ENCODE results near the gene AKR1E2.

The AKR1E2 gene

GRCh38 chr10:4830551-4830950 is 4.5 kb downstream of the AKR1E2 start:
- H3K9me2 ChIP-seq (replicated peaks; ENCODE audit: control insufficient read depth, low read length), result no peaks in the 10 kb centered on the region
- TF ChIP-seq CTCF (IDR thresholded peaks at IDR 0.05; ENCODE audit: low read depth, low read length, poor library complexity, severe bottlenecking) (no peak), EZH2phosphoT487 (IDR thresholded peaks at IDR 0.05; ENCODE audit: borderline replicate concordance, low read length) (no peak)
- no peak overlapping the region for H3K4me2 ChIP-seq (ENCODE audit: low read length)
- no peak overlapping the region for H3K27ac ChIP-seq (ENCODE audit: low read depth, low read length)
- no peaks in the 10 kb centered on the region for H3K36me3 ChIP-seq (ENCODE audit: control insufficient read depth, low read length)
- H3F3A ChIP-seq (ENCODE audit: control insufficient read depth, insufficient read depth), result no peaks in the 10 kb centered on the region
- H3K4me1 ChIP-seq (ENCODE audit: control insufficient read depth, low read length), result no peaks in the 10 kb centered on the region
- no peak overlapping the region for H3K4me3 ChIP-seq (ENCODE audit: low read length)
- no peaks in the 10 kb centered on the region for H3K9me3 ChIP-seq (ENCODE audit: control insufficient read depth, insufficient read depth, low read length)
- H3K79me2 ChIP-seq (ENCODE audit: control insufficient read depth, low read length), result no peaks in the 10 kb centered on the region
- 0 out of 2 replicates have a peak, but pooled peaks cover 2% of the 10 kb centered on the region for H3K27me3 ChIP-seq (ENCODE audit: control insufficient read depth, low read length)
- no peaks in the 10 kb centered on the region for H4K20me1 ChIP-seq (ENCODE audit: control insufficient read depth, insufficient read depth, low read depth, low read length)

DNA sequence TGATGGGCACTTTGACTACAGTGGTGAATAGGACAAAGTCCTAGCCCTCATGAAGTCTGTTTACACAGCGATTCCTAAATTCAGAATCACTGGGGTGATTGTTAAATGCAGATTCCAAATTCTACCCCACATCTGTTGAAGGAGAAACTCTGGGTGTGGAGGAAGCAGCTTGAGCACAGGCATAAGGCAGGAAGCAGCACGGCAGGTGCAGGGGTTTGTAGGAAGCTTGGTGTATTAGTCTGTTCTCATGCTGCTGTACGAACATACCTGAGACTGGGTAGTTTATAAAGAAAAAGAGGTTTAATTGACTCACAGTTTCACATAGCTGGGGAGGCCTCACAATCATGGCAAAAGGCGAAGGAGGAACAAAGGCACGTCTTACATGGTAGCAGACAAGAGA is 5.1 kb downstream of the AKR1E2 start:
- 0 out of 2 replicates have a peak, but pooled peaks cover 2% of the 10 kb centered on the region for H3K27me3 ChIP-seq (ENCODE audit: control insufficient read depth, low read length)
- no peaks in the 10 kb centered on the region for H3K4me1 ChIP-seq (ENCODE audit: control insufficient read depth, low read length)
- no peaks in the 10 kb centered on the region for H3K36me3 ChIP-seq (ENCODE audit: control insufficient read depth, low read length)
- no peak overlapping the region for H3K4me2 ChIP-seq (ENCODE audit: low read length)
- H3K79me2 ChIP-seq (ENCODE audit: control insufficient read depth, low read length), result no peaks in the 10 kb centered on the region
- no peaks in the 10 kb centered on the region for H3F3A ChIP-seq (ENCODE audit: control insufficient read depth, insufficient read depth)
- H3K9me2 ChIP-seq (replicated peaks; ENCODE audit: control insufficient read depth, low read length), result no peaks in the 10 kb centered on the region
- H4K20me1 ChIP-seq (ENCODE audit: control insufficient read depth, insufficient read depth, low read depth, low read length), result no peaks in the 10 kb centered on the region
- no peak overlapping the region for H3K4me3 ChIP-seq (ENCODE audit: low read length)
- H3K9me3 ChIP-seq (ENCODE audit: control insufficient read depth, insufficient read depth, low read length), result no peaks in the 10 kb centered on the region
- TF ChIP-seq CTCF (IDR thresholded peaks at IDR 0.05; ENCODE audit: low read depth, low read length, poor library complexity, severe bottlenecking) (no peak), EZH2phosphoT487 (IDR thresholded peaks at IDR 0.05; ENCODE audit: borderline replicate concordance, low read length) (no peak)
- no peak overlapping the region for H3K27ac ChIP-seq (ENCODE audit: low read depth, low read length)

GRCh38 chr10:4833286-4833685 is 7.3 kb downstream of the AKR1E2 start:
- no peaks in the 10 kb centered on the region for H3K9me3 ChIP-seq (ENCODE audit: control insufficient read depth, insufficient read depth, low read length)
- no peak overlapping the region for H3K4me2 ChIP-seq (ENCODE audit: low read length)
- no peak overlapping the region for H3K4me3 ChIP-seq (ENCODE audit: low read length)
- no peaks in the 10 kb centered on the region for H3K4me1 ChIP-seq (ENCODE audit: control insufficient read depth, low read length)
- 0 out of 2 replicates have a peak, but pooled peaks cover 2% of the 10 kb centered on the region for H3K27me3 ChIP-seq (ENCODE audit: control insufficient read depth, low read length)
- H3K9me2 ChIP-seq (replicated peaks; ENCODE audit: control insufficient read depth, low read length), result no peaks in the 10 kb centered on the region
- H3K27ac ChIP-seq (ENCODE audit: low read depth, low read length), result no peak overlapping the region
- no peak for TF ChIP-seq EZH2phosphoT487 (IDR thresholded peaks at IDR 0.05; ENCODE audit: borderline replicate concordance, low read length)
- no peaks in the 10 kb centered on the region for H3K36me3 ChIP-seq (ENCODE audit: control insufficient read depth, low read length)
- H4K20me1 ChIP-seq (ENCODE audit: control insufficient read depth, insufficient read depth, low read depth, low read length), result no peaks in the 10 kb centered on the region
- H3F3A ChIP-seq (ENCODE audit: control insufficient read depth, insufficient read depth), result no peaks in the 10 kb centered on the region
- no peaks in the 10 kb centered on the region for H3K79me2 ChIP-seq (ENCODE audit: control insufficient read depth, low read length)

- Histone ChIP-seq H3K4me3 (ENCODE audit: low read length) (no peak overlapping the region), H3K4me1 (ENCODE audit: control insufficient read depth, low read length) (no peaks in the 10 kb centered on the region), H3K36me3 (ENCODE audit: control insufficient read depth, low read length) (no peaks in the 10 kb centered on the region), H3K79me2 (ENCODE audit: control insufficient read depth, low read length) (no peaks in the 10 kb centered on the region), H3K9me3 (ENCODE audit: control insufficient read depth, insufficient read depth, low read length) (no peaks in the 10 kb centered on the region), H3K4me2 (ENCODE audit: low read length) (no peak overlapping the region), H3K27ac (ENCODE audit: low read depth, low read length) (no peak overlapping the region), H3K27me3 (ENCODE audit: control insufficient read depth, low read length) (0 out of 2 replicates have a peak, but pooled peaks cover 2% of the 10 kb centered on the region), H4K20me1 (ENCODE audit: control insufficient read depth, insufficient read depth, low read depth, low read length) (no peaks in the 10 kb centered on the region), H3F3A (ENCODE audit: control insufficient read depth, insufficient read depth) (no peaks in the 10 kb centered on the region), H3K9me2 (replicated peaks; ENCODE audit: control insufficient read depth, low read length) (no peaks in the 10 kb centered on the region)
- no peak for TF ChIP-seq EZH2phosphoT487 (IDR thresholded peaks at IDR 0.05; ENCODE audit: borderline replicate concordance, low read length)
- no peak for TF ChIP-seq CTCF (IDR thresholded peaks at IDR 0.05; ENCODE audit: low read depth, low read length, poor library complexity, severe bottlenecking)
Measured at GRCh38 chr10:4834898-4835405, 8.9 kb downstream of the AKR1E2 start.
